Measurements from ENCODE around the gene NPPB.

Gene NPPB

DNA sequence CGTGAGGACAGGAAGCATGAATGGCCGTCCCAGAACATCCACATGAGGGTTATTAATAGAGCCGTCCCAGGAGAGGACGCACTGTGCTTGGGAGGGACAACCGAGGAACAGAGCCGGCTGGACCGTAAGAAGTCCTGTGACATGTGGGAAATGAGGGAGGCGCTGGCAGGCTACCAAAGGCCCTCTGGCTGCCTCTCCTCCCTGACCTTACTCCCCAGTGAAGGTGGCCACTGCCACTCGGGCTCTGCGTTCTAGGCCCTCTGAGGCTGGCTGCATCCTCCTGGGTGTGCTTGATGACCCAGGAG lies 15.5 kb upstream of the NPPB start:
- H3K4me3 ChIP-seq (ENCODE audit: low read depth, low read length) = no peak overlapping the region
- TF ChIP-seq, protein P1, sequence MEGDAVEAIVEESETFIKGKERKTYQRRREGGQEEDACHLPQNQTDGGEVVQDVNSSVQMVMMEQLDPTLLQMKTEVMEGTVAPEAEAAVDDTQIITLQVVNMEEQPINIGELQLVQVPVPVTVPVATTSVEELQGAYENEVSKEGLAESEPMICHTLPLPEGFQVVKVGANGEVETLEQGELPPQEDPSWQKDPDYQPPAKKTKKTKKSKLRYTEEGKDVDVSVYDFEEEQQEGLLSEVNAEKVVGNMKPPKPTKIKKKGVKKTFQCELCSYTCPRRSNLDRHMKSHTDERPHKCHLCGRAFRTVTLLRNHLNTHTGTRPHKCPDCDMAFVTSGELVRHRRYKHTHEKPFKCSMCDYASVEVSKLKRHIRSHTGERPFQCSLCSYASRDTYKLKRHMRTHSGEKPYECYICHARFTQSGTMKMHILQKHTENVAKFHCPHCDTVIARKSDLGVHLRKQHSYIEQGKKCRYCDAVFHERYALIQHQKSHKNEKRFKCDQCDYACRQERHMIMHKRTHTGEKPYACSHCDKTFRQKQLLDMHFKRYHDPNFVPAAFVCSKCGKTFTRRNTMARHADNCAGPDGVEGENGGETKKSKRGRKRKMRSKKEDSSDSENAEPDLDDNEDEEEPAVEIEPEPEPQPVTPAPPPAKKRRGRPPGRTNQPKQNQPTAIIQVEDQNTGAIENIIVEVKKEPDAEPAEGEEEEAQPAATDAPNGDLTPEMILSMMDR (IDR thresholded peaks at IDR 0.05; ENCODE audit: low read depth, low read length) = no peak

DNA sequence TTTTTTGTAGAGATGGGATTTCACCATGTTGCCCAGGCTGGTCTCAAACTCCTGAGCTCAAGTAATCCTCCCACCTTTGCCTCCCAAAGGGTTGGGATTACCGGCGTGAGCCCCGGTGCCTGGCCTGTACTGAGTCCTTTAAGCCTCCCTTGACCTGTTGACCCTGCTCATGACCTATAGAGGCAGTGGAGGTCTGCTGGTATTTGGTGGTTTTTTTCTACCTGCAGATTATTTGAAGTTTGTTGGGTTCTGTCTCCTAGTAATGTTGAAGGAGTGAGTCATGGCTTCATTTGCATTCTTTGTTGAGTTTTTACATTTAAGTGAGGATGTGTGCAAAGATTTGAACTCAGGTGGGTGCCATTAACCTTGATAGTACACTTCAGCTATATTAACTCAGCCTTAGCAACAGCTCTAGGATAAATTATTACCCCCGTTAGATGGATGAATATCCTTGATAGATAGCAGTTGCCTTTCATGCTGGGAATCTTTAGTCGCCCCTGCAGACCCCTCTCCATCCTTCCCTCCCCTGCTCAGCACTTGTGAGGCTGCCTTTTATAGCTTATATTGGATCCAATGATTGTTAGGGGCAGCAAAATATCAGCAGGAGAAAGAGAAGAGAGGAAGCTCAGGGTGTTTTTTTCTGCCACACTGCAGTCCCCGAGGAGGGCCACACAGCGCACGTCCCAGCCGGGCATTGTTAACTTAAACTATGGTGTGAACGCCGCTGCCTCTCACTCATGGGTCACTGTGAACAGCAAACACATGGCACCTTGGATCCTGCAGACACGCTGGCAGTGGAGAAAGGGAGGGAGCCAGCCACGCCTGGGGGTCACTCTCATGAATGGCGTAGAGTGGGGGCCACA lies 14.9 kb upstream of the NPPB start:
- TF ChIP-seq, protein P1 (IDR thresholded peaks at IDR 0.05; ENCODE audit: low read depth, low read length) = no peak
- H3K4me3 ChIP-seq (ENCODE audit: low read depth, low read length) = no peak overlapping the region

DNA sequence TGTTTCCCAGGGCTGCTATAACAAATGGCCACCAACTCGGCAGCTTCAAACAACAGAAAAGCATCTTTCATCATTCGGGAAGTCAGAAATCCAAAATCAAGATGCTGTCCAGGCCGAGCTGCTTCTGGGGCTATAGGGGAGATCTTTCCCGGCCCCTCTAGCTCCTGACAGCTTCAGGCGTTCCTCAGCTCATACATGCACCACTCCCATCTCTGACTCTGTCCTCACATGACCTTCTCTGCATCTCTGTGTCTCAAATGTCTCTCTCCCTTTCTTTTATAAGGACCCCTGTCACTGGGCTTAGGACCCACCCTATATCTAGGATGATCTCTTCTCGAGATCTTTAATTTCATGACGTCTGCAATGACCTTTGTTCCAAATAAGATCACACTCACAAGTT lies 13.8 kb upstream of the NPPB start:
- TF ChIP-seq, protein P1 (IDR thresholded peaks at IDR 0.05; ENCODE audit: low read depth, low read length) = no peak
- H3K4me3 ChIP-seq (ENCODE audit: low read depth, low read length) = no peak overlapping the region

DNA sequence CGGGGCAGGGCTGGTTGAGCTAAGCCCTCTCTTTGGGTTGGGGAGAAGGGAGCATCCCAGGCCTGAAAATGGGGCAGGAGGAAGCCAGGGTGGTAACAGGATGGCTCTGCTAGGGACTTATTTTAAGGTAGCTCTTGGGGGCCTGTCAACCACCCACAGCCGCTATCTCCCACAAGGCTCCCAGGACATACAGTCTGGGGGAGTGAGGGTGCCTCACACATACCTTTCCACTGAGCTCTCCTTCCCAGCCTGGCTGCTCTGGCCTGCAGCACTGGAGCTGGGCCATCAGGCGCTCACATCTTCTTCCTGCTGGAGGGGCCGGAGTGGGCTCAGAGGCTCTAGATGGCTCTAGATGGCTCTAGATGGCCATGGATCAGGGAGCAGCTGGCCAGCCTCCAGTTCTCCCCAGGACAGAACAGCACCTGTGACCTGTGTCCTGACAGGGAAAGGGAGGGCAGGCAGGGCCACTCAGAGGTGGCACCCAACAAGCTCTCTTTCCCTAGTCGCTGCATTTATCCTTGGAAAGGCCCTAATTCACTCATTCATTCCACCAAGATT lies 11.0 kb upstream of the NPPB start:
- H3K4me3 ChIP-seq (ENCODE audit: low read depth, low read length) = no peak overlapping the region
- TF ChIP-seq, protein P1 (IDR thresholded peaks at IDR 0.05; ENCODE audit: low read depth, low read length) = no peak

DNA sequence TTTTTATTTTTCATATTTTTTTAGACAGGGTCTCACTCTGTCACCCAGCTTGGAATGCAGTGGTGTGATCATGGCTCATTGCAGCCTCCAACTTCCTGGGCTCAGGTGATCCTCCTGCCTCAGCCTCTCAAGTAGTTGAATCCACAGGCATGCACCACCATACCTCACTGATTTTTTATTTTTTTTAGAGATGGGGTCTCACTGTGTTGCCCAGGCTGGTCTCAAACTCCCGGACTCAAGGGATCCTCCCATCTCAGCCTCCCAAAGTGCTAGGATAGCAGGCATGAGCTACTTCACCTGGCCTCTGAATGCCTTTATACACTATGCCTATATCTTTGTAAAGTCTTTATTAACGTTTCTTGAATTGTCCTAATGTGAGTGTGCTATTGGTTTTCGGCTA lies 10.4 kb upstream of the NPPB start:
- H3K4me3 ChIP-seq (ENCODE audit: low read depth, low read length) = no peak overlapping the region
- TF ChIP-seq, protein P1 (IDR thresholded peaks at IDR 0.05; ENCODE audit: low read depth, low read length) = no peak

DNA sequence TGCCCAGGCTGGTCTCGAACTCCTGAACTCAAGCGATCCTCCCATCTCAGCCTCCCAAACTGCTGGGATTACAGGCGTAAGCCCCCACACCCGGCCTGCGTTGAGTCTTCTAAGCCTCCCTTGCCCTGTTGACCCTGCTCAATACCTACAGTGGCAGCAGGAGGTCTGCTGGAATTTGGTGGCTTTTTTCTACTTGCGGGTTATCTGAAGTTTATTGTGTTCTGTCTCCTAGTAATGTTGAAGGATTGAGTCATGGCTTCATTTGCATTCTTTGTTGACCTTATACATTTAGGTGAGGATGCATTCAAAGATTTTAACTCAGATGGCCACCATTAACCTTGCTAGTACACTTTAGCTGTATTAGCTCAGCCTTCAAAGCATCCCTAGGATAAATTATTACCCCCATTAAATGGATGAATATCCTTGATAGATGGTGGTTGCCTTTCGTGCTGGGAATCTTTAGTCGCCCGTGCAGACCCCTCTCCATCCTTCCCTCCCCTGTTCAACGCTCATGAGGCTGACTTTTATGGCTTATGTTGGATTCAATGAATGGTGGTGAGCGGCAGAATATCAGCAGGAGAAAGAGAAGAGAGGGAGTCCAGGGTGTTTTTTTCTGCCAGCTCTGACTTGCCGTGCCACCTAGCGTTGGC lies 9.7 kb upstream of the NPPB start:
- H3K4me3 ChIP-seq (ENCODE audit: low read depth, low read length) = no peak overlapping the region
- TF ChIP-seq, protein P1 (IDR thresholded peaks at IDR 0.05; ENCODE audit: low read depth, low read length) = no peak

DNA sequence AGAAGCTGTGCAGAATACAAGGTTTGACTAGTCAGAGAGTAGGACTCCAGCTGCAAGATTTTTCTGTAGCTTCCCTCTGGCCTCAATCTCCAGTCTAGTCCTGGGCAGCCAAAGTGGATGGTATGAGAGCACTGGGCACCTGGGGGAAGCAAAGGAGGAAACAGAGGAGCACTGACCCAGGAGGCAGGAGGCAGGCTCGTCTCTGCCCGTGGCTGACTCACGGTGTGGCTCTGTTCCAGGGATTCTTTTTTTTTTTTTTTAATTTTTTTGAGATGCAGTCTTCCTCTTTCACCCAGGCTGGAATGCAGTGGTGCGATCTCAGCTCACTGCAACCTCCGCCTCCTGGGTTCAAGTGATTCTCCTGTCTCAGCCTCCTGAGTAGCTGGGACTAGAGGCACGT lies 4.1 kb upstream of the NPPB start:
- TF ChIP-seq, protein P1 (IDR thresholded peaks at IDR 0.05; ENCODE audit: low read depth, low read length) = no peak
- no peak overlapping the region for H3K4me3 ChIP-seq (ENCODE audit: low read depth, low read length)
